IPS-11a (cell line): ENCODE data around the gene SH3PXD2B.

Experiments
- H3K4me3 ChIP-seq: one replicate; pipeline ENCODE4 v1.5.1; 2013; ENCODE audit warnings: low read depth, low read length, control low read depth

The SH3PXD2B gene

GRCh38 chr5:172454358-172455086 lies at the start of gene SH3PXD2B:
SH3PXD2B (minus strand) TSS chr5:172454525; CDS start chr5:172454352, 173 bp downstream.
- peak within 1 kb of the TSS; percentile 71 for H3K4me3 ChIP-seq

- no peak overlapping the region for H3K4me3 ChIP-seq
Measured at GRCh38 chr5:172502969-172503368, 48.6 kb upstream of the SH3PXD2B start.

- H3K4me3 ChIP-seq = no peak overlapping the region
Measured at GRCh38 chr5:172502410-172502809, 48.1 kb upstream of the SH3PXD2B start.

GRCh38 chr5:172501708-172502320 lies 47.5 kb upstream of the SH3PXD2B start:
- no peak overlapping the region for H3K4me3 ChIP-seq

- H3K4me3 ChIP-seq = no peak overlapping the region
Measured at GRCh38 chr5:172499287-172499686, 45.0 kb upstream of the SH3PXD2B start.

GRCh38 chr5:172498431-172499129 lies 44.3 kb upstream of the SH3PXD2B start:
- H3K4me3 ChIP-seq = no peak overlapping the region

GRCh38 chr5:172497591-172498255 lies 43.4 kb upstream of the SH3PXD2B start:
- no peak overlapping the region for H3K4me3 ChIP-seq

- H3K4me3 ChIP-seq = no peak overlapping the region
Measured at GRCh38 chr5:172496671-172497371, 42.5 kb upstream of the SH3PXD2B start.

- no peak overlapping the region for H3K4me3 ChIP-seq
Measured at GRCh38 chr5:172494630-172495505, 40.5 kb upstream of the SH3PXD2B start.

- H3K4me3 ChIP-seq = no peak overlapping the region
Measured at GRCh38 chr5:172493906-172494305, 39.6 kb upstream of the SH3PXD2B start.

- H3K4me3 ChIP-seq = no peak overlapping the region
Measured at GRCh38 chr5:172493461-172493860, 39.1 kb upstream of the SH3PXD2B start.

- H3K4me3 ChIP-seq = no peak overlapping the region
Measured at GRCh38 chr5:172493002-172493401, 38.7 kb upstream of the SH3PXD2B start.

GRCh38 chr5:172492097-172492840 lies 37.9 kb upstream of the SH3PXD2B start:
- no peak overlapping the region for H3K4me3 ChIP-seq

- no peak overlapping the region for H3K4me3 ChIP-seq
Measured at GRCh38 chr5:172491481-172491880, 37.2 kb upstream of the SH3PXD2B start.

GRCh38 chr5:172490514-172491461 lies 36.5 kb upstream of the SH3PXD2B start:
- no peak overlapping the region for H3K4me3 ChIP-seq

GRCh38 chr5:172488221-172488620 lies 33.9 kb upstream of the SH3PXD2B start:
- no peak overlapping the region for H3K4me3 ChIP-seq

- H3K4me3 ChIP-seq = no peak overlapping the region
Measured at GRCh38 chr5:172487671-172488070, 33.3 kb upstream of the SH3PXD2B start.

- H3K4me3 ChIP-seq = no peak overlapping the region
Measured at GRCh38 chr5:172486912-172487311, 32.6 kb upstream of the SH3PXD2B start.
